ENCODE data around the gene AGPAT1. TPM values are rescaled to one million over a fixed set of nuclear protein-coding genes. Genes with fewer than 3 reads are reported as not detected.

Gene AGPAT1
- total and polyA plus RNA-seq, 2 of the 13 experiments (the other 11 are each of a cell fraction or from before 2014, with no cell fraction given) = 51.3 to 139 TPM

DNA sequence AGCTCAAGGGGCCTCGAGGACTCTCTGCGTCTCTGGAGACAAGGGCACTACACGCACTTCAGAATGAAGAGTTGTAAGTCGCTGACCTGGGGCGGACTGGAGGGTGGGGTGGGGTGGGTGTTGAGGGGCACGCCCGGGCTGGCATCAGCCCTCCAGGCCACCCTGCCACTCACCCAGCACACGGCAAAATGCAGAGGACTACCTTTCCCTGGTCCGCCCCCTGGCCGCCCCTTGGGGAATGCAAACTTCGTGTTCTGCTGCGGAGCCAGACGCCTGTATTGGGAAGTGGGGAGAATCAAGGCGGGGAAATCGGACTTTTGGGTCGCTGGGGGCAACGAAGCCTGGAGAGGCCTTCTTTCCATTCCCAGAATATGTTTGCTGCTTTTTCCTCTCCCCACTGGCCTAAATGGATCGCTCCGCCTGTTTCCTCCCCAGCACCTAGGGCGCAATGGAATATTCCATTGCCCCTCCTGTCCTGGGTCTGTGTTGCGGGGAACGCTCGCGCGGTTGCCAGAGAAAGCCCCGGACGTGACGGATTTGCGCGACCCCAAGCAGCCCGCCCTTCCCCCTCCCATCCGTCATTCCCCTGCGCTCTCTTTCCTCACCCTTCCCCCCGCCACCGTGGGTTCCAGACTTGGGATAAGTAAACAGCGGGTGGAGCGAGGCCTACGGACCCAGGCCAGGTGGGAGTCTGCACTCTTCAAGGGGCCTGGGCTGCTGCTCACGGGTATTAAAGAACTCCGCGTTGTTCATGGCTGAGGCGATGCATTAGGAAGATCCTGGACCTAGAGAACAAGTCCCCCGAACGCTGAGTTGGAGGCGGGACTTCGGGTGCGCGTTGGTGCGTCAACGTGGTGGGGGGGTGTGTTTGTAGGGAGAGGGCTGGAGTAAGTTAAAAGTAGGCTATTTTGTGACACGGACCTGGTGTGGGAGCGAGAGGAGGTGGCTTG is 22.0 kb downstream of the AGPAT1 start, which contains the start of gene PPT2 (continued):
- TF ChIP-seq ZBTB26 (CRISPR knock-in tag; IDR thresholded peaks at IDR 0.05; ENCODE audit: borderline replicate concordance) (peak; percentile 71; the same call in 1 of the 2 replicates), TP53 (CRISPR knock-in tag; conservative IDR thresholded peaks at IDR 0.05) (no peak; the same call in 1 of the 2 replicates), ELF3 (CRISPR knock-in tag; IDR thresholded peaks at IDR 0.05) (peak; percentile 69), HMGA1 (CRISPR knock-in tag; conservative IDR thresholded peaks at IDR 0.05) (no peak), RARA (CRISPR knock-in tag; IDR thresholded peaks at IDR 0.05) (peak; percentile 39), PHF8 (CRISPR knock-in tag; IDR thresholded peaks at IDR 0.05) (peak; percentile 87), FOXJ3 (CRISPR knock-in tag; IDR thresholded peaks at IDR 0.05; ENCODE audit: borderline replicate concordance) (peak; percentile 40; the same call in 1 of the 2 replicates), FOXC1 (CRISPR knock-in tag; IDR thresholded peaks at IDR 0.05; ENCODE audit: borderline replicate concordance) (peak; percentile 78), GTF2F1 (IDR thresholded peaks at IDR 0.05; ENCODE audit: low read length) (no peak), TOPORS (CRISPR knock-in tag; IDR thresholded peaks at IDR 0.05) (peak; percentile 71; the same call in 1 of the 2 replicates), JUNB (CRISPR knock-in tag; IDR thresholded peaks at IDR 0.05; ENCODE audit: borderline replicate concordance) (no peak), PLRG1 (conservative IDR thresholded peaks at IDR 0.05) (no peak), DR1 (CRISPR knock-in tag; IDR thresholded peaks at IDR 0.05) (peak; percentile 77; the same call in 1 of the 2 replicates), BHLHE40 (IDR thresholded peaks at IDR 0.05; ENCODE audit: low read length) (peak; percentile 94), TCF12 (IDR thresholded peaks at IDR 0.05) (no peak), TCF12 (CRISPR knock-in tag; IDR thresholded peaks at IDR 0.05) (peak; percentile 68), KLF15 (CRISPR knock-in tag; IDR thresholded peaks at IDR 0.05; ENCODE audit: borderline replicate concordance) (peak; percentile 63; the same call in 1 of the 2 replicates), ZNF558 (CRISPR knock-in tag; IDR thresholded peaks at IDR 0.05; ENCODE audit: borderline replicate concordance) (no peak), ZFP36L2 (CRISPR knock-in tag; IDR thresholded peaks at IDR 0.05) (no peak; the same call in 1 of the 2 replicates)
- TF ChIP-seq, protein P1, sequence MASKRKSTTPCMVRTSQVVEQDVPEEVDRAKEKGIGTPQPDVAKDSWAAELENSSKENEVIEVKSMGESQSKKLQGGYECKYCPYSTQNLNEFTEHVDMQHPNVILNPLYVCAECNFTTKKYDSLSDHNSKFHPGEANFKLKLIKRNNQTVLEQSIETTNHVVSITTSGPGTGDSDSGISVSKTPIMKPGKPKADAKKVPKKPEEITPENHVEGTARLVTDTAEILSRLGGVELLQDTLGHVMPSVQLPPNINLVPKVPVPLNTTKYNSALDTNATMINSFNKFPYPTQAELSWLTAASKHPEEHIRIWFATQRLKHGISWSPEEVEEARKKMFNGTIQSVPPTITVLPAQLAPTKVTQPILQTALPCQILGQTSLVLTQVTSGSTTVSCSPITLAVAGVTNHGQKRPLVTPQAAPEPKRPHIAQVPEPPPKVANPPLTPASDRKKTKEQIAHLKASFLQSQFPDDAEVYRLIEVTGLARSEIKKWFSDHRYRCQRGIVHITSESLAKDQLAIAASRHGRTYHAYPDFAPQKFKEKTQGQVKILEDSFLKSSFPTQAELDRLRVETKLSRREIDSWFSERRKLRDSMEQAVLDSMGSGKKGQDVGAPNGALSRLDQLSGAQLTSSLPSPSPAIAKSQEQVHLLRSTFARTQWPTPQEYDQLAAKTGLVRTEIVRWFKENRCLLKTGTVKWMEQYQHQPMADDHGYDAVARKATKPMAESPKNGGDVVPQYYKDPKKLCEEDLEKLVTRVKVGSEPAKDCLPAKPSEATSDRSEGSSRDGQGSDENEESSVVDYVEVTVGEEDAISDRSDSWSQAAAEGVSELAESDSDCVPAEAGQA (IDR thresholded peaks at IDR 0.05; ENCODE audit: low read depth) = peak; percentile 84
- TF ChIP-seq, protein P1 (CRISPR knock-in tag; IDR thresholded peaks at IDR 0.05; ENCODE audit: borderline replicate concordance) = 0 out of 2 replicates have a peak, but pooled peaks have one; percentile 48
- TF ChIP-seq, protein P2, sequence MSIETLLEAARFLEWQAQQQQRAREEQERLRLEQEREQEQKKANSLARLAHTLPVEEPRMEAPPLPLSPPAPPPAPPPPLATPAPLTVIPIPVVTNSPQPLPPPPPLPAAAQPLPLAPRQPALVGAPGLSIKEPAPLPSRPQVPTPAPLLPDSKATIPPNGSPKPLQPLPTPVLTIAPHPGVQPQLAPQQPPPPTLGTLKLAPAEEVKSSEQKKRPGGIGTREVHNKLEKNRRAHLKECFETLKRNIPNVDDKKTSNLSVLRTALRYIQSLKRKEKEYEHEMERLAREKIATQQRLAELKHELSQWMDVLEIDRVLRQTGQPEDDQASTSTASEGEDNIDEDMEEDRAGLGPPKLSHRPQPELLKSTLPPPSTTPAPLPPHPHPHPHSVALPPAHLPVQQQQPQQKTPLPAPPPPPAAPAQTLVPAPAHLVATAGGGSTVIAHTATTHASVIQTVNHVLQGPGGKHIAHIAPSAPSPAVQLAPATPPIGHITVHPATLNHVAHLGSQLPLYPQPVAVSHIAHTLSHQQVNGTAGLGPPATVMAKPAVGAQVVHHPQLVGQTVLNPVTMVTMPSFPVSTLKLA (IDR thresholded peaks at IDR 0.05) = peak; percentile 45; the same call in 1 of the 2 replicates
